ENCODE data around the gene BHLHA9.

BHLHA9 gene

DNA sequence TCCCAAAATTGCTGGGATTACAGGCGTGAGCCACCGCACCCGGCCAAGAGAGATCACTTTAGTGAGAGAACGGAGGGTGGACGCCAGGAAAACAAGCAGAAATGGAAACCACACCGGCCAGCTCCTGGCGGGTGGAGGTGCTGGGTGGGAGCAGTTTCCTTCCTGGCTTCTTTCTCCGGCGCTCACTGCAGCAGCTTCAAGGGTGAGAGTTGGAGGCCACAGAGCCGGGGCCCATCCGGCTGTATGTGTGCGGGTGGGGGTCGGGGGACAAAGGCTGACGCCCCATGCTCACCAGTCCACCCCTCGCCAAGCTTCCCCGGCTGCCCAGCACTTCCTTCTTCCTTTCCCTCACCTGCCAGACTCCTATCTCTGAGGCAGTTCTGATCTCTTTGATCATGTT, 13.5 kb upstream of the BHLHA9 start:
- no peak for DNase-seq

DNA sequence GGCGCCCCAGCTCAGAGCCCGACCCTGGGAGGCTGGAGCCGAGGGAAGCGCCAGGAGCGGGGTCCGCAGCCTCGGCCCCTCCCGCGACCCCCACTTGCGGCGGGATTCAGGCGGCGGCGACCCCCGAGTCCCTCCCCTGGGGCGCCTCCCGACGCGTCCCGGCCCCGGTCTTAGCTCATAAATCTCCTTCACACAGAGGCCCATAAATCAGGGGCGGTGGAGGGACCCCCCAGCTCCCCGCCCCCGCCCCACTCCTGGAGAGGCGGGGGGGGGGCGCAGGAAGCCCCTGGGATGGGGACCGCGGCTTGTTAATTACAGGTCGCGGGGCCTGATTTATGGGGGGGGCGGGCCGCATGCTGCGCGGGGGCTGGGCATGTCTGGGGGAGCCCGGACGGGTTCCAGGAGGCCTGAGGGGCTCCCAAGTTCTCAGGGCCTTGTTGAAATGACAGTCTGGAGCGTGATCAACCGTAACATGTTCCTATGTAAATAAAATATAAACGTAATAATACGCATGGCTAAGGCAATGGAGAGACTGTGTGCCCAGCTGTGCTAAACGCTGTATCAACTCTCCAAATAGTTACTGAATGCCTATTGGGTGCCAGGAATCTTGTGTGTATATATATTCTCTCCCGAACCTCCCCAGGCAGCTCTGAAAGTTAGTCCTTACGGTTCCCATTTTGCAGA, 10.0 kb upstream of the BHLHA9 start:
- DNase-seq: no peak

DNA sequence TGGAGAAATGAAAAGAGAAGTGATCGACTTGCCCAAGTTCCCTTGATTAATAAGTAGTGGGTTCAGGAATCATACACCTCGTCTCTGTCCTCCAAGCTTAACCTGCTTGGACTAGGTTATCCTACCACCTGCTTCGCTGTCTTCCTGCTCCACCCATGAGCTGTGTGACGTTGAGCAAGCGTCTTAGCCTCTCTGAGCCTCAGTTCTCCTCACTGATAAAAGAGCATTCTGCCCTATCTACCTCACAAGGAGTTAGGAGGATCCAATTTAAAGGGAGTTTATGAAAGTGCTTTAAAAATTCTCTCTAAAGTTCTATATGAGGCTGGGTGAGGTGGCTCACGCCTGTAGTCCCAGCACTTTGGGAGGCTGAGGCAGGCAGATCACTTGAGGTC, 9.5 kb upstream of the BHLHA9 start:
- no peak for DNase-seq

GRCh38 chr17:1264196-1264595, 6.0 kb upstream of the BHLHA9 start:
- no peak for DNase-seq

GRCh38 chr17:1267471-1267943, 2.7 kb upstream of the BHLHA9 start:
- no peak for DNase-seq

DNA sequence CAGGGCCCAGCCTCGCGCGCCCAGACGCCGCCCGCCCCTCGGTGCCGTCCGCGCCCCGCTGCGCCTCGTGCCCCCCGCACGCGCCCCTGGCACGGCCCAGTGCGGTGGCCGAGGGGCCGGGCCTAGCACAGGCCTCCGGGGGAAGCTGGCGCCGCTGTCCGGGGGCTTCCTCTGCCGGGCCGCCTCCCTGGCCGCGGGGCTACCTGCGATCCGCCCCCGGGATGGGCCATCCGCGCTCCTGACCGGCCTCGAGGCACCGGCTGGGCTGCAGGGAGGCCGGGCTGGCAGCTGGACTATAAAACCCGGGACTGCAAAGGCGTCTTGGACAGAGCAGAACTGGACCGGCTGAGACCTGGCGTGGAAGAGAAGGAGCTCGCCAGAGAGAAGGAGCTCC, 783 bp downstream of the BHLHA9 start:
- no peak for DNase-seq

- no peak for DNase-seq
Observed at GRCh38 chr17:1271441-1271840, 1.2 kb downstream of the BHLHA9 start.

DNA sequence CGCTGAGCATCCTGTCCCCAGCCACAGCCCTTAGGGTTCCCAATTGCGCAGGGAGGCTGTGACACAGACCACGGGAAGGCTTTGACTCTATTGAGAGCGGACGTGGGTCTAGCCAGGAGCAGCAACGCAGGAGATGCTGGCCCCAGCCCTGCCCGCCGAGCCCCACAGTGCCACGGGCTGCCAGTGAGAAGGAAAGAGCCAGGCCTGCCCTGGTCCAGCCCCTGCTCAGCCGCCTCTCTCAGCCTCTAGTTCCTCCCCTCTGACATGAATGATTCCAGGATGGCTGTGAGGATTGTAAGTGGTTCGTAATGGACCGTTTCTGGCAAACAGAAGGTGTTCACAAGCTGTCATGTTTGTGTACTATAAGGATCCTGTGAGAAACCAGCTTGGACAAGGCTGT, 2.5 kb downstream of the BHLHA9 start:
- DNase-seq: no peak

DNA sequence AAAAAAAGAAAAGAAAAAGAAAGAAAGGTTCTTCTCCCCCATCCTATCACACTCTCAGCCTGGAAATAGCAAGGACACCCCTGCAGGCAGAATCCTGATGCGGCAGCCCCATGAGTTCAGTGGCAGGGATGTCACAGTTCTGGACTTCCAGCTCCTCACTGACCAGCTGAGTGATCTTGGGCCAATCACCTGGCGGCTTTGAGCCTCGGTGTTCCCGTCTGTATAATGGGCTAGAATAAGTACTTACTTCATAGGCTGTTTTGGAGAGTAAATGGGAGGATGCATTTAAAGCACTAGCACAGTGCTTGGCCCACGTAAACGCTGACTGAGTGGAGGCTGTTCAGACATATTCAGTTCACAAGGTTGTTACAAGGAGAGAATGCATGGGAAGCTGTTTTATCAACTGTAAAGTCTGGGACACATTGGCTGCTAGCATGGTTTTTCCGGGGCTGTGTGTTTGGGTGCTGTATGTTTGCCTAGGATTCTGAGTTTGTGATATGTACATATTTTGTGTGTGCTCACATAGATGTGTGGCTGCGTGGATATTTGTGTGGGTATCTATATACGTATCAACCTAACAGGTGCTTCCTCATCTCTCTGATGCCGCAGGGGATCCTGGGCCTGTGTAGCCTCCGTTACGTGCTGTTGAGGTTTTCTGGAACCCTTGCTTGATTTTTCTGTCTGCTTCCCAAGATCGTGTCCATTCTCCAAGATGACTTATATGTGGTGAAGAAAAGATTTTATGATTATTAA, 3.4 kb downstream of the BHLHA9 start:
- DNase-seq: no peak

DNA sequence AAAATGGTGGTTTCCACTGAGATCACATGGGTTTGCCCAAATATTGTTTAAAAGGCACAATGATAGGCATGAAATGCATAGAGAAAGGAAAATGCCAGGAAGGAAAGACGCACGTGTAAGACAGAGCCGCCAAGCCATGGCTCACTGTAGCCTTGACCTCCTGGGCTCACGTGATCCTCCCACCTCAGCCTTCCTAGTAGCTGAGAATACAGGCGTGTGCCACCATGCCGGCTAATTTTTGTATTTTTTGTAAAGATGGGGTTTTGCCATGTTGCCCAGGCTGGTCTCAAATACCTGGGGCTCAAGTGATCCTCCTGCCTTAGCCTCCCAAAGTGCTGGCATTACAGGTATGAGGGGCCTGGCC, 4.0 kb downstream of the BHLHA9 start:
- no peak for DNase-seq

DNA sequence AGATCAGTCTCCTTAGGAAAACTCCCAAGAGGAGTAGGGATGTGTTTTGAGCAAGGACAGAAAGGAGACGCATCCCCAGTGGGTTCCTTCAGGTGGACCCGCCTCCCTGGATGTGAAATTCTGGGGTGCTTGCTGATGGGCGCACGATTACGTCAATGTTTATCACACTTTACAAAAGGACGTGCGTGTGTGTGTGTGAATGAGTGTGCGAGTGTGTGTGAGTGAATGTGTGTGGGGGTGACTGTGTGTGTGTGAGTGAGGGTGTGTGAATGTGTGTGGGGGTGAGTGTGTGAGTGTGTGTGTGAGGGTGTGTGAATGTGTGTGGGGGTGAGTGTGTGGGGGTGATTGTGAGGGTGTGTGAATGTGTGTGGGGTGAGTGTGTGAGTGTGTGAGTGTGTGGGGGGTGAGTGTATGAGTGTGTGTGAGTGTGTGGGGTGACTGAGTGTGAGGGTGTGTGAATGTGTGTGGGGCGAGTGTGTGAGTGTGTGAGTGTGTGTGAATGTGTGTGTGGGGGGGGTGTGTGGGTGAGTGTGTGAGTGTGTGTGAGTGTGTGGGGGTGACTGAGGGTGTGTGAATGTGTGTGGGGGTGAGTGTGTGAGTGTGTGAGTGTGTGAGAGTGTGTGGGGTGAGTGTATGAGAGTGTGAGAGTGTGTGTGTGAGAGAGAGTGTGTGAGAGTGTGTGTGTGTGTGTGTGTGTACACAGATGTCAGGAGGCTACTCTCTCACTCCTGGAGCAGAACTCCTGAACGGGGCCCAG, 5.1 kb downstream of the BHLHA9 start:
- DNase-seq: no peak

GRCh38 chr17:1275962-1276736, 5.9 kb downstream of the BHLHA9 start:
- DNase-seq: no peak

- no peak for DNase-seq
Observed at GRCh38 chr17:1280652-1281051, 10.4 kb downstream of the BHLHA9 start.

- no peak for DNase-seq
Observed at GRCh38 chr17:1286379-1287106, 16.3 kb downstream of the BHLHA9 start.

GRCh38 chr17:1289695-1290094, 19.5 kb downstream of the BHLHA9 start:
- DNase-seq: no peak

DNA sequence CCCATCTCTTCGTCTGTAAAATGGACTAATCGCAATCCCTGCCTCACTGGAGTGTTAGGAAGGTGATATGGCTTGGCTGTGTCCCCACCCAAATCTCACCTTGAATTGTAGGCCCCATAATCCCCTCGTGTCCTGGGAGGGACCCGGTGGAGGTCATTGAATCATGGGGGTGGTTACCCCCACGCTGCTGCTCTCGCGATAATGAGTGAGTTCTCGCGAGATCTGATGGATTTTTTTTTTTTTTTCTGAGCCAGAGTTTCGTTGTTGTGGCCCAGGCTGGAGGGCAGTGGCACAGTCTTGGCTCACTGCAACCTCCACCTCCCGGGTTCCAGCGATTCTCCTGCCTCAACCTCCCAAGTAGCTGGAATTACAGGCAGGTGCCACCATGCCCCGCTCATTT, 20.4 kb downstream of the BHLHA9 start:
- no peak for DNase-seq

DNA sequence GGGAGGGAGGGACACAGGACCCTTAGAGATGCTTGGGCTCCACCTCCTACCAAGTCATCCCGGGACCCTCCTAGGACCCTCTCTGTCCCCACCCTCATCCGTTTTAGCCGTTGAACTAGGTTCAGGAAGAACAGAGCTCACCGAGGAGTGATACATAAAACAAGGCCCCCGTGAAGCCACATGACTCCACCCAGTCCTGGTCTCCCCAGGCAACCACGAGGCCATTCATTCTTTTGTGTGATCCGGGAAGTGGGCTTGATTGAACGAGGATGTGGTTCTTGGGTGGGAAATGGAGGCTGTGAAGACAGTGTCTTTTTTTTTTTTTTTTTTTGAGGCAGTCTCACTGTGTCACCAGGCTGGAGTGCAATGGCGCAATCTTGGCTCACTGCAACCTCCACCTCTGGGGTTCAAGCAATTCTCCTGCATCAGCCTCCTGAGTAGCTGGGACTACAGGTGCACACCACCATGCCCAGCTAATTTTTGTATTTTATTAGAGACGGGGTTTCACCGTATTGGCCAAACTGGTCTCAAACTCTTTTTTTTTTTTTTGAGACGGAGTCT, 24.0 kb downstream of the BHLHA9 start:
- DNase-seq: no peak

DNA sequence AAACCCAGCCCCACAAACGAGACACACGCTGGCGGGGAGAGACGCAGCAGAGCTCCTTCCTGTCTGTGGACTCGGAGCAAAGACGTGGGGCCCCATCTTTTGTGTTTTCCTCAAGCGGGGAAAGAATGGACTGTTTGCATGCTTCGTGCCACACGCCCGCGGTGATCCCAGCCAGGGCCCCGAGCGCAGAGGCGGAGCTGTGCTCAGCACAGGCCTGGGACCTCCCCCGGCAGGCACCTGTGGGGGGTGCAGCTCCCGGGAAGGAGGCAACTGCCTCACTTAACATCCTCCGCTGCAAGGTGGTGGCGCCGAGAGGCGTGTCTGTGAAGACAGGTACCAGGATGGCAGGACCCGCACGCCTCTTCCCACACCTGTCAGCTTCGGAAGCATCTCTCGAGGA, 28.4 kb downstream of the BHLHA9 start:
- no peak for DNase-seq

DNA sequence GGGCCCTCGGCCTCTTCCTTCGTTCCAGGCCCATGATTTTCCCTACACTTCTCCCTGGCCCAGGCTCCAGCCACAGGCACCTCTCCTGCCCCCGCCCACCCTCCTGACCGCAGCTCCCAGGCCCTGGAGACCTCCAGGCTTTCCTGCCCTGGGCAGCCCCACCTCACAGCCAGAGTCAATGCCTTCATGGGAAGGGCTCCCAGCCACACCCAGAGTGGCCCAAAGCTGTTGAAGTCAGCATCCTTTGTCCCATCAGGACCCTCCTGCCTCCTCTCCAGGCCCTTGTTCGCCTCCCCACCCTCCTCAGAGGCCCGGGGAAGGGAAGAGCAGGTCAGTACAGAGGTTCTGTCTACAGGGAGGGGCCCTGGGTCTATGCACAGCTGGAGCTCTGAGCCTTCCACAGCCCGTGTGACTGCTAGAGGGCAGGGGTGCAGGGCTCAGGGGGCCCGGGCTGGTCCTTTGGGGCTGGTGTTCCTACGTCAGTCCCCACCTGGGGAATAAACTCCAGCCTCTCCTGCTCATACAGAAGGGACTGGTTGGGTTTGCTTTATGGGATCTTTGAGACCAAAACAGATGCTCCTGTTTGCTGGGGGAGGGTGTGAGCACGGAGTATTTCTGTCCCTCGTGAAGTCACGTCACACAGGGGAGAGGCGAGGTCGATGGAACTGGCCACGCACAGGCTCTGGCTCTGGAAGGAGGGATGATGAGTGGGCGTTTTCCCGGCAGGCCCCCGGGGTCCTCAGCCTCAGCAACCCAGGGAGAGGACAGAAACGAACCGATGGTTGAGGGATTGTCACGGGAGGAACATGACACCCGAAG, 29.5 kb downstream of the BHLHA9 start:
- DNase-seq: no peak

GRCh38 chr17:1300371-1300905, 30.2 kb downstream of the BHLHA9 start:
- no peak for DNase-seq

GRCh38 chr17:1301546-1301945, 31.3 kb downstream of the BHLHA9 start:
- no peak for DNase-seq
